Upper lobe of left lung (tissue), 4 donors: ENCODE measurements around the gene GAS2L3.

Experiments
- POLR2A ChIP-seq, 4 donors: fragments of 450-650 bp; IDR thresholded peaks; one replicate each; pipeline ENCODE4 v1.5.1; 2016 to 2017; ENCODE audit warnings: antibody characterized with exemption in 4 of 4, mild to moderate bottlenecking in 2 of 4
- TF ChIP-seq, protein P1 (sequence below), 6 experiments: fragments of 450-650 bp in 4 of 6; fragments of 200-600 bp in 2 of 6; sonication (generic) in 2 of 6; IDR thresholded peaks; one replicate each; pipeline ENCODE4 v1.5.1; 2016 to 2019; ENCODE audit warnings: antibody characterized with exemption in 6 of 6

DNA sequence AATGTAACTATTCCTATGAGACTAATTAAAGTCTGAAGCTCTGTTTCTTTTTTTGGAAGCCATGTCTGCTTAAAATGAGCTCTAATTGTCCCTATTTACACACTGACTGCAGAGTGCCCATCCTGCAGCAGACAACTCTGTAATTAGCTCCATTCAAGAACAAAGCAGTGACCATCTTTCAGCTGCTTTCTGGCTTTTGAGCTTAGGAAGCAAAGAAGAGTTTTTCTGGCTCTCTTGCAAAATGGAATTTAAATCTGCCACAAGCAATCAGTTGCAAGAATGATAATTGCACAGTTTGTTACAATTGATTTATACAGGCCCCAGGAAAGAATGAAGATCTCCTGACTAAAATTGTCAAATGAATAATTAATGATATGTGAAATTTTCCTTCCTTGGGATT is 83.4 kb downstream of the GAS2L3 start:
- TF ChIP-seq, protein P1, sequence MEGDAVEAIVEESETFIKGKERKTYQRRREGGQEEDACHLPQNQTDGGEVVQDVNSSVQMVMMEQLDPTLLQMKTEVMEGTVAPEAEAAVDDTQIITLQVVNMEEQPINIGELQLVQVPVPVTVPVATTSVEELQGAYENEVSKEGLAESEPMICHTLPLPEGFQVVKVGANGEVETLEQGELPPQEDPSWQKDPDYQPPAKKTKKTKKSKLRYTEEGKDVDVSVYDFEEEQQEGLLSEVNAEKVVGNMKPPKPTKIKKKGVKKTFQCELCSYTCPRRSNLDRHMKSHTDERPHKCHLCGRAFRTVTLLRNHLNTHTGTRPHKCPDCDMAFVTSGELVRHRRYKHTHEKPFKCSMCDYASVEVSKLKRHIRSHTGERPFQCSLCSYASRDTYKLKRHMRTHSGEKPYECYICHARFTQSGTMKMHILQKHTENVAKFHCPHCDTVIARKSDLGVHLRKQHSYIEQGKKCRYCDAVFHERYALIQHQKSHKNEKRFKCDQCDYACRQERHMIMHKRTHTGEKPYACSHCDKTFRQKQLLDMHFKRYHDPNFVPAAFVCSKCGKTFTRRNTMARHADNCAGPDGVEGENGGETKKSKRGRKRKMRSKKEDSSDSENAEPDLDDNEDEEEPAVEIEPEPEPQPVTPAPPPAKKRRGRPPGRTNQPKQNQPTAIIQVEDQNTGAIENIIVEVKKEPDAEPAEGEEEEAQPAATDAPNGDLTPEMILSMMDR (IDR thresholded peaks at IDR 0.05) = no peak
- TF ChIP-seq POLR2A (IDR thresholded peaks at IDR 0.05) = no peak
